K562 (cell line): ENCODE measurements around the gene SLC26A1. TPM values are rescaled to one million over a fixed set of nuclear protein-coding genes. Genes with fewer than 3 reads are reported as not detected.

Source experiments
- BRCA1 ChIP-seq, 2 experiments: fragments of 450-650 bp in 1 of 2; sonication (generic) in 1 of 2; formaldehyde crosslinking in 1 of 2; IDR thresholded peaks; 2 replicates each; pipeline versions ENCODE4 v1.5.0 to v1.6.1; 2017 to 2020; ENCODE audit warnings: mild to moderate bottlenecking in 1 of 2, missing genetic modification reagents in 1 of 2
- HNRNPL ChIP-seq: fragments of 200-400 bp; formaldehyde crosslinking; IDR thresholded peaks from 2 replicates; pipeline ENCODE4 v1.6.1; 2017; ENCODE audit warnings: low read depth, mild to moderate bottlenecking, low read length
- MAZ ChIP-seq, 2 experiments: fragments of 450-650 bp in 1 of 2; sonication (generic) in 1 of 2; formaldehyde crosslinking; IDR thresholded peaks in 1 of 2; conservative IDR thresholded peaks in 1 of 2; 2 replicates each; pipeline versions ENCODE4 v1.4.0 to v1.5.0; 2020; ENCODE audit warnings: mild to moderate bottlenecking in 1 of 2, missing genetic modification reagents in 1 of 2
- PHB2 ChIP-seq: fragments of 450-650 bp; IDR thresholded peaks from 2 replicates; pipeline ENCODE4 v1.6.1; 2017; ENCODE audit warnings: low read depth
- RBFOX2 ChIP-seq: fragments of 200-400 bp; formaldehyde crosslinking; IDR thresholded peaks from 2 replicates; pipeline ENCODE4 v1.6.1; 2017; ENCODE audit warnings: low read depth, mild to moderate bottlenecking, low read length, moderate library complexity
- SIRT6 ChIP-seq: IDR thresholded peaks from one replicate; pipeline ENCODE4 v1.6.1; 2012; ENCODE audit warnings: low read depth, mild to moderate bottlenecking, control low read depth, inconsistent platforms, low read length, moderate library complexity
- TAL1 ChIP-seq: fragments of 450-650 bp; IDR thresholded peaks from 2 replicates; pipeline ENCODE4 v1.6.1; 2016; ENCODE audit warnings: mild to moderate bottlenecking
- polyA plus RNA-seq, 8 experiments: library from polyadenylated mRNA; depleted of rRNA in 4 of 8; stranded (reverse) in 5 of 8; unstranded in 3 of 8; fragments of >200 nt; fragmentation: Nextera tagmentation in 2 of 8; fragmentation: Illumina TruSeq in 1 of 8; extraction: Ambion mirVana in 2 of 8; extraction: Trizol in 1 of 8; gene quantifications; 2 replicates each; pipeline versions ENCODE4 v1.2.1 to v1.2.3, GENCODE V29; 2011 to 2014; ENCODE audit warnings: inconsistent platforms in 1 of 8, missing spikeins in 1 of 8
- total RNA-seq, 7 experiments: library from RNA; depleted of rRNA in 6 of 7; stranded (reverse); fragments of >200 nt in 6 of 7; fragmentation: Illumina TruSeq in 2 of 7; extraction: Trizol in 2 of 7; gene quantifications; 2 replicates each; pipeline versions ENCODE4 v1.2.1 to v1.2.3, GENCODE V29; 2011 to 2021; ENCODE audit warnings: low replicate concordance in 1 of 7
- TF ChIP-seq, protein P1 (sequence below), 2 experiments: fragments of 450-650 bp; IDR thresholded peaks; 2 replicates each; pipeline ENCODE4 v1.6.1; 2016; ENCODE audit warnings: mild to moderate bottlenecking in 2 of 2, borderline replicate concordance in 1 of 2, low read depth in 1 of 2, moderate library complexity in 1 of 2
- TF ChIP-seq, protein P2 (sequence below): fragments of 200-800 bp; sonication (Bioruptor generic); IDR thresholded peaks from 2 replicates; pipeline ENCODE4 v1.6.1; 2017; ENCODE audit warnings: missing genetic modification characterization, missing compliant biosample characterization
- TF ChIP-seq, protein P3 (sequence below): fragments of 450-650 bp; IDR thresholded peaks from 2 replicates; pipeline ENCODE4 v1.6.1; 2017; ENCODE audit warnings: antibody characterized with exemption

The SLC26A1 gene
- total and polyA plus RNA-seq, 9 of the 15 experiments (the other 6 are each of a cell fraction or from before 2014, with no cell fraction given), result 0.11 to 4.2 (median 0.95) TPM

- TF ChIP-seq, protein P1, sequence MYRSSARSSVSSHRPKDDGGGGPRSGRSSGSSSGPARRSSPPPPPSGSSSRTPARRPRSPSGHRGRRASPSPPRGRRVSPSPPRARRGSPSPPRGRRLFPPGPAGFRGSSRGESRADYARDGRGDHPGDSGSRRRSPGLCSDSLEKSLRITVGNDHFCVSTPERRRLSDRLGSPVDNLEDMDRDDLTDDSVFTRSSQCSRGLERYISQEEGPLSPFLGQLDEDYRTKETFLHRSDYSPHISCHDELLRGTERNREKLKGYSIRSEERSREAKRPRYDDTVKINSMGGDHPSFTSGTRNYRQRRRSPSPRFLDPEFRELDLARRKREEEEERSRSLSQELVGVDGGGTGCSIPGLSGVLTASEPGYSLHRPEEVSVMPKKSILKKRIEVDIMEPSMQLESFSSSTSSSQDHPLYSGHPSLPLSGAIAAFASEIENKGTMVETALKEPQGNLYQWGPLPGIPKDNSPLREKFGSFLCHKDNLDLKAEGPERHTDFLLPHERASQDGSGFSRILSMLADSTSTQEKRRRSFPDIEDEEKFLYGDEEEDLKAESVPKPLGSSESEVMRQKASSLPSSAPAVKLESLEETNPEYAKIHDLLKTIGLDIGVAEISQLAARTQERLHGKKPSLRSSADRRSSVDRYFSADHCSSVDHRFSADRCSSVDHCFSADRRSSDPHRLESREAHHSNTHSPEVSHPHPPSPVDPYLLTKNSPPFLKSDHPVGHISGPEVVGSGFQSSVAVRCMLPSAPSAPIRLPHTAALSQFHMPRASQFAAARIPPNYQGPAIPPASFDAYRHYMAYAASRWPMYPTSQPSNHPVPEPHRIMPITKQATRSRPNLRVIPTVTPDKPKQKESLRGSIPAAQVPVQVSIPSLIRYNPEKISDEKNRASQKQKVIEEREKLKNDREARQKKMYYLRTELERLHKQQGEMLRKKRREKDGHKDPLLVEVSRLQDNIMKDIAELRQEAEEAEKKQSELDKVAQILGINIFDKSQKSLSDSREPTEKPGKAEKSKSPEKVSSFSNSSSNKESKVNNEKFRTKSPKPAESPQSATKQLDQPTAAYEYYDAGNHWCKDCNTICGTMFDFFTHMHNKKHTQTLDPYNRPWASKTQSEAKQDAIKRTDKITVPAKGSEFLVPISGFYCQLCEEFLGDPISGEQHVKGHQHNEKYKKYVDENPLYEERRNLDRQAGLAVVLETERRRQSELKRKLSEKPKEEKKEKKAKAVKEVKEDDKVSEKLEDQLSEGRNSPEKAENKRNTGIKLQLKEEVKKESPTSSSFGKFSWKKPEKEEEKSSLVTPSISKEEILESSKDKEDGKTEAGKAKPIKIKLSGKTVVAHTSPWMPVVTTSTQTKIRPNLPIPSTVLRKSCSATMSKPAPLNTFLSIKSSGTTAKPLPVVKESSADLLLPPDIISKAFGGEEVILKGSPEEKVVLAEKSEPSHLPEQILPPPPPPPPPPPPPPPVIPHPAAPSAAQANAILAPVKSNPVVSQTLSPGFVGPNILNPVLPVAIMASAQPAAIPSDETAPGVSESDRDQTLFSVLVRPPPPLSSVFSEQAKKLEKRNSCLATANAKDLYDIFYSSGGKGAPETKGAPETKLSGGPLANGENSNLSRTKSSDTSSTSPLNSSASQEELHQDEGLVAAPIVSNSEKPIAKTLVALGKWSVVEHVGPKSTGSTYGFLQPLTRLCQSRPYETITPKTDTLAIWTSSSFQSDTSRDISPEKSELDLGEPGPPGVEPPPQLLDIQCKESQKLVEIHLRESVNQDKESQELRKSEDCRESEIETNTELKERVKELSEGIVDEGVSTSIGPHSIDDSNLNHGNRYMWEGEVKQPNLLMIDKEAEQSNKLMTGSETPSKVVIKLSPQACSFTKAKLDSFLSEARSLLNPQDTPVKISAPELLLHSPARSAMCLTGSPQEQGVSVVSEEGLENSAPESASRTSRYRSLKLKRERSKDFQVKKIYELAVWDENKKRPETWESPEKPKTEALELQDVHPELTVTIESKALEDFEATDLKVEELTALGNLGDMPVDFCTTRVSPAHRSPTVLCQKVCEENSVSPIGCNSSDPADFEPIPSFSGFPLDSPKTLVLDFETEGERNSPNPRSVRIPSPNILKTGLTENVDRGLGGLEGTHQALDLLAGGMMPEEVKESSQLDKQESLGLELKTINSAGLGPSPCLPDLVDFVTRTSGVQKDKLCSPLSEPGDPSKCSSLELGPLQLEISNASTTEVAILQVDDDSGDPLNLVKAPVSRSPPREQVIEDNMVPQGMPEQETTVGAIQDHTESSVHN (IDR thresholded peaks at IDR 0.05; ENCODE audit: borderline replicate concordance in 1 of 2, low read depth in 1 of 2), result no peak
- TF ChIP-seq PHB2 (no peak), MAZ (CRISPR knock-in tag; conservative IDR thresholded peaks at IDR 0.05 in 1 of 2, IDR thresholded peaks at IDR 0.05 in 1 of 2) (no peak), BRCA1 (IDR thresholded peaks at IDR 0.05) (no peak), BRCA1 (CRISPR knock-in tag; IDR thresholded peaks at IDR 0.05) (no peak), SIRT6 (no peak), RBFOX2 (no peak), HNRNPL (no peak), TAL1 (no peak)
- TF ChIP-seq, protein P2, sequence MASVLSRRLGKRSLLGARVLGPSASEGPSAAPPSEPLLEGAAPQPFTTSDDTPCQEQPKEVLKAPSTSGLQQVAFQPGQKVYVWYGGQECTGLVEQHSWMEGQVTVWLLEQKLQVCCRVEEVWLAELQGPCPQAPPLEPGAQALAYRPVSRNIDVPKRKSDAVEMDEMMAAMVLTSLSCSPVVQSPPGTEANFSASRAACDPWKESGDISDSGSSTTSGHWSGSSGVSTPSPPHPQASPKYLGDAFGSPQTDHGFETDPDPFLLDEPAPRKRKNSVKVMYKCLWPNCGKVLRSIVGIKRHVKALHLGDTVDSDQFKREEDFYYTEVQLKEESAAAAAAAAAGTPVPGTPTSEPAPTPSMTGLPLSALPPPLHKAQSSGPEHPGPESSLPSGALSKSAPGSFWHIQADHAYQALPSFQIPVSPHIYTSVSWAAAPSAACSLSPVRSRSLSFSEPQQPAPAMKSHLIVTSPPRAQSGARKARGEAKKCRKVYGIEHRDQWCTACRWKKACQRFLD (CRISPR knock-in tag), result no peak
- TF ChIP-seq, protein P3, sequence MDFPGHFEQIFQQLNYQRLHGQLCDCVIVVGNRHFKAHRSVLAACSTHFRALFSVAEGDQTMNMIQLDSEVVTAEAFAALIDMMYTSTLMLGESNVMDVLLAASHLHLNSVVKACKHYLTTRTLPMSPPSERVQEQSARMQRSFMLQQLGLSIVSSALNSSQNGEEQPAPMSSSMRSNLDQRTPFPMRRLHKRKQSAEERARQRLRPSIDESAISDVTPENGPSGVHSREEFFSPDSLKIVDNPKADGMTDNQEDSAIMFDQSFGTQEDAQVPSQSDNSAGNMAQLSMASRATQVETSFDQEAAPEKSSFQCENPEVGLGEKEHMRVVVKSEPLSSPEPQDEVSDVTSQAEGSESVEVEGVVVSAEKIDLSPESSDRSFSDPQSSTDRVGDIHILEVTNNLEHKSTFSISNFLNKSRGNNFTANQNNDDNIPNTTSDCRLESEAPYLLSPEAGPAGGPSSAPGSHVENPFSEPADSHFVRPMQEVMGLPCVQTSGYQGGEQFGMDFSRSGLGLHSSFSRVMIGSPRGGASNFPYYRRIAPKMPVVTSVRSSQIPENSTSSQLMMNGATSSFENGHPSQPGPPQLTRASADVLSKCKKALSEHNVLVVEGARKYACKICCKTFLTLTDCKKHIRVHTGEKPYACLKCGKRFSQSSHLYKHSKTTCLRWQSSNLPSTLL, result no peak
Measured at GRCh38 chr4:1004071-1004418, 10.8 kb upstream of the SLC26A1 start (continued).
